OCI-LY1 (cell line): Measurements from ENCODE around the gene RETSAT.

ENCODE experiments used
- EZH2 ChIP-seq: fragments of 200-600 bp; sonication (generic), shearing (Covaris generic); IDR thresholded peaks from 2 replicates; pipeline ENCODE4 v1.8.0; 2017; ENCODE audit warnings: borderline replicate concordance, mixed run types, mild to moderate bottlenecking, antibody characterized with exemption, low read length, moderate library complexity, mixed read lengths
- TF ChIP-seq, protein P1 (sequence below): fragments of 200-600 bp; sonication (generic), shearing (Covaris generic); IDR thresholded peaks from 2 replicates; pipeline ENCODE4 v1.5.1; 2017; ENCODE audit warnings: mild to moderate bottlenecking, antibody characterized with exemption, low read length, moderate library complexity, mixed read lengths

DNA sequence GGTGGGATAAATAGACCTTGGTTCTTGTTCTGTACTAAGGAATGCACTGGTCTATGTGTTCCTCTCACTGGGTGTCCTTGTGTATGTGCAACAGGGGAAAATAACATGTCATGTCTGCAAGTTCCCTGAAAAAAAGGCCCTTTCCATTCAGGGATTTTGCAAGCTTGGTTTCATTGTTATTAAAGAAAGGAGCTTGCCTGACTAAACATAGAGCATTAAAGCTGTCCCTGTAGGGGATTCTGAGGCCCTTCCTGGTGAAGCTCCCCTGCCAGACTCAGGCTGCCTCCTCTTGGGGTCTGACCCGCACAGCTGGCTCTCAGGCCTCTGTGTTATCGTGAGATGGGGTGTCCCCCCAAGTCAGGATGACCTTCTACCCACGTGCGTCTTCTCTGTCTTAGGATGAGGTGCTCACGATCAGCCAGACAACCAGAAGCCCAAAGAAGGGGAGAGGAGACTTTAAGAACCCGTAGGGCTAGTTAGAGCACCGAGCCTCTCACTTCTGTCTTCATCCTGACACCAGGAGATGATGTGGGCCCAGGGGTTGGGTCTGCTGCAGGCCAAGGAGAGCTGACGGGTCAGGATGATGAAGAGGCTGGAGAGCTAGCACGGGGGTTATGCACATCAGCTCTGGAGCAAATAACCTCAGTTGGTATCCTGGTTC lies 34.7 kb upstream of the RETSAT start:
- TF ChIP-seq, protein P1, sequence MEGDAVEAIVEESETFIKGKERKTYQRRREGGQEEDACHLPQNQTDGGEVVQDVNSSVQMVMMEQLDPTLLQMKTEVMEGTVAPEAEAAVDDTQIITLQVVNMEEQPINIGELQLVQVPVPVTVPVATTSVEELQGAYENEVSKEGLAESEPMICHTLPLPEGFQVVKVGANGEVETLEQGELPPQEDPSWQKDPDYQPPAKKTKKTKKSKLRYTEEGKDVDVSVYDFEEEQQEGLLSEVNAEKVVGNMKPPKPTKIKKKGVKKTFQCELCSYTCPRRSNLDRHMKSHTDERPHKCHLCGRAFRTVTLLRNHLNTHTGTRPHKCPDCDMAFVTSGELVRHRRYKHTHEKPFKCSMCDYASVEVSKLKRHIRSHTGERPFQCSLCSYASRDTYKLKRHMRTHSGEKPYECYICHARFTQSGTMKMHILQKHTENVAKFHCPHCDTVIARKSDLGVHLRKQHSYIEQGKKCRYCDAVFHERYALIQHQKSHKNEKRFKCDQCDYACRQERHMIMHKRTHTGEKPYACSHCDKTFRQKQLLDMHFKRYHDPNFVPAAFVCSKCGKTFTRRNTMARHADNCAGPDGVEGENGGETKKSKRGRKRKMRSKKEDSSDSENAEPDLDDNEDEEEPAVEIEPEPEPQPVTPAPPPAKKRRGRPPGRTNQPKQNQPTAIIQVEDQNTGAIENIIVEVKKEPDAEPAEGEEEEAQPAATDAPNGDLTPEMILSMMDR = no peak
- no peak for TF ChIP-seq EZH2
